Activated CD4-positive, alpha-beta T cell treated with anti-CD3 and anti-CD28 coated beads for 48 hours (primary cell): Measurements from ENCODE around the gene SAMD11.

Experiments
- DNase-seq: peaks from one replicate; pipeline ENCODE4 v3.0.0-alpha.2; 2020

Gene SAMD11

DNA sequence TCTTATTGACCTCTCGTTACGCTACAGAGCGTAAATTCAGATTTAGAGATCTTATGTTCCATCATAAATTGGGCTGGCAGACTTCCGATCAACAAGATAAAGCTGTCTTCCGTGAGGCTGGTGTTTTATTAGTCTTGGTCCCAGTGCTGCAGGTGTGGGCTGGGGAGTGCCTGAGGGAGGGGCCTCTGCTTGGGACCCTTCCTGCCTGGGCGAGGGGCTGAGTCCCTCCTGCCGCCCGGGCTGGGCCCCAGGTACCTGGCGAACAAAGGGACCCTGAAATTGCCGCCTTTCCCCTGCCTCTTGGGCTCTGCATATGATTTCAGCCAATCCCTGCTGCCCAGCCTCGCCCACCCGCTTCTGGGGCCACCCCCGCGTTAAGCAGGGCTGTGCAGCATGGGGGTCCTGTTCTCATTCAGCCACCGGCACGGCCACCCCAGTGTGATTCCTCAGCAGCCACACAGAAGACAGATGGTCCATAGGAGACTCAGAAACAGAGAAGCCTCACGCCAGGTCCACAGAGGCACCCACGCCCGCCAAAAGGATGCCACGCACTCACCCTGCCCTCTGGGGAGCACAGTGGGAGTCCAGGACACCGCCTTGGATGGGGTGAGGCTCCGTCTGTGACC is 6.1 kb upstream of the SAMD11 start:
- DNase-seq: no peak

DNA sequence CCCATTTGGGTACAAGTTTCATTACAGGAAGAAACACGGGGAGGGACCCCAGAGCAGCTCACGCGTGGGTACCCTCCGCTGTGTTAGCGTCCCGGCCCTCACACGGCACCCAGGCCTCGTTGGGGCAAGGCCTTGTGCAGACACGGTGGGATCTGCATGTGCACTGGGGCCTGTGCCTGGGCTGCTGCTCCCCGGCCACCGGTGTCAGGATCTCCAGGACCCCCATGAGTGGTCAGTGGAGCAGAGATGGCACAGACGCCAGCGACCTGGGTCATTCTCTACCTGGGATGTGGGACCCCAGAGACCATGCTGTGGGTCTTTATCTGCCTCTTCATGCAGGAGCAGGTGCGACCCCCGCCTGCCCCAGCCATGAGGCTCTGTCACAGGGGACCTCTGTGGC is 5.4 kb upstream of the SAMD11 start:
- DNase-seq: no peak

DNA sequence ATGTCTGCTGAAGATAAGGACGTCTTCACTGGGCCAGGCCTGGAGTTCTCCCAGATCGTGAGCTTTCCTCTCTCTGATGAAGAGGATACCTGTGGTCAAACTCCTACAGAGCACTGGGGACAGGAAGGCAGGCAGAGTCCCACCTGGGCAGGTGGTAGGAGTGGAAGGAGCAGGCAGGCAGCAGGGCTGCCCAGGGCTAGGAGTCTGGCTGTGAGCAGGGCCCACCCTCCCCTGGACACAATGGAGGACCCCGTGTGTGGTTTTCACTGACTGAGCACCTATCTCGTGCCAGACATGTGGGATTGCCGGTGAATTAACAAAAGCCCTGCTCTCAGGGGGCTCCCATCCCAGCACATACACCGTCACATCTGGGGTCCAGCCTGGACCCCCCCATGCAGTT is 4.9 kb upstream of the SAMD11 start:
- no peak for DNase-seq

DNA sequence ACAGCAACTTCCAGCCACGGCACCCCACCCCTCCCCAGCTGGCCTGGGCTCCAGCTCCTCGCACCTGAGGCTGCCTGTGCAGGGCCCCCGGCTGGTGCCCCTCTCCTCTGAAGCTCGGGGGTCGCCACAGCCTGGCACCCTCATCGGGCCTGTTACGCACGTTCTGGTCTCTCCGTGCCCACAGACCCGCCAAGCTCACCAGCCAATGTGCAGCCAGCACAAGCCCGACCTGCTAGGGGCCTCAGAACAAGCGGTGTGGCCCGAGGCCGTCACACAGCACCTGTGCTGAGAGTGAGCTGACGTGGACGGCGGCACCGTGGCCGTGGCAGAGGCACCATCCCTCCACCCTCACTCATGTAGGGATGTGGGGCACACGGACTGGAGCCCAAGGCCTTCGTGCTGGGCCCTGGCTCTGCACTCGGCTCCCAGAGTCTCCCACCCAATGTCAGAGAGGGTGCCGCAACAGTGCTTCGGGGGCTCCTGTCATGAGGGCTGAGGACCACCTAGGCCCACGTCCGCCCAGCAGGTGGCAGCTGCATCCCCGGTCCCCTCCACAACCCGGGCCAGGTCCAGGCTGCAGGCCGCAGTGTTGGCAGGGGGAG is 4.4 kb upstream of the SAMD11 start:
- DNase-seq: no peak

DNA sequence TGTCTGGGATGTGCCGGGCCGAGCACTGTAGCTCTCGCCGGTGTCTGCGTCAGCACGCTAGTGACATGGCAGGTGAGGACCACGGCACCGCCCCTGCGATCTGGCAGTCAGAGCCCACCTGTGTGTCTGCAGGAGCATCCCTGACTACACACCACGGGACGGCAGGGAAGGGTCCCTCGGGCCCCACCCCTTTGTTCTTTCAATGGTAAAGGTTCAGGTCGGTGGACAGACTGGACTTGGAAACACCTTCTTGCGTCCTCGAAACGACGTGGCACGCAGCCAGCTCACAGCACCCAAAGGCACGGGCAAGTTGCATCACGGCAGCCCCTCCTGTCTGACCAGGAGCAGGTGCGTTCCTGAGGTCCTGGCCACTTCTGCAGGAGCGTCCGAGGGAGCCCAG is 3.7 kb upstream of the SAMD11 start:
- DNase-seq: no peak

DNA sequence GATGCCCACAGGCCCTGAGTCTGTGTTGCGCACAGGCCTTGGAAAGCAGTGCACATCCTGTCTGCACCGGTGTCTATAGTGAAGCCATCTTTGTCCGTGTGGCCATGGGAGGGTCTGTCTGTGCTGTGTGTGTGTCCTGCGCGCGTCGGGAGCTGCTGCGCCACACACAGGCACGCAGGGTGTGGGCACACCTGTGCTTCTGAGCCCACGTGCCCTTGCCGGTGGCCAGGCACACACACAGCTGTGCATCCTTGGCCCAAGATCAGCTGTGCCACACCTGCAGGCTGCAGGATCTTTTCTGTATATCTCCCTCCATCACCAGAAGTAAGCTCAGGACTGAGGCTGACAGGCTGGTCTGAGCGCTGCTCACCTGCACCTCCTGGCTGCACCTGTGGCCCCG is 3.2 kb upstream of the SAMD11 start:
- DNase-seq: no peak

DNA sequence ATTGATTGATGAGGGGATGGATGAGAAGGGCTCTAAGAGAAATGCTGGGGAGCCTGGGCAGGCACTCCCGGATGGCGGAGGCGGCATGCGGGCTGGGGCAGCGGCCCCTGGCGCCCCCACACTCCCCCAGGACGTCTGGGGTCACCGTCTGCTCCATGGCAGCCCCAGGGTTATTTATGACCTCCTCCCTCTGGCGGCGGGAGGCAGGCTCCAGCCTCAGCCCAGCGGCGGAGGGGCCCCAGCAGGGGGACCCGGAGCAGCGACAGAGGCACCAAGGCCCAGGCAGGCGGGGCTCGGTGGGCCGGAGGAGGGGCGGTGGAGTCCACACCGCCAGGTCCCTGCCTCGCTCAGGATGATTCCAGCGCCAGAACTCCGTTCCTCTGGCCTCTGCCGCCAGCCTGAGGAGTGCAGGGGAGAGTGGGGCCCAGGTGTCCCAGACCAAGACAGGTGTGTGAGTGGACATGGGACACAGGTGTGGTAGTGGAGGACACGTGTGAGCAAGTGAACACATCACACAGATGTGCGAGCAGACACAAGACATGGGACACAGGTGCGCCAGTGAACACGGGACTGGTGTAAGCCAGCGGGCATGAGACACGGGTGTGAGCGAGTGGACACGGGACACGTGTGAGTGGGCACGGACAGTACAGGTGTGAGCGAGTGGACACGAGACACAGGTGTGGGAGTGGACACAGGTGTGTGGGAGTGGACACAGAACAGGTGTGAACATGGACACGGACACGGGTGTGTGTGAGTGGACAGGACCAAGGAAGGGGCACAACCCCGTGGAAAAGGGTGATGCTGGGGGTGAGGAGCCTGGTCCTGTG is 2.5 kb upstream of the SAMD11 start:
- no peak for DNase-seq

DNA sequence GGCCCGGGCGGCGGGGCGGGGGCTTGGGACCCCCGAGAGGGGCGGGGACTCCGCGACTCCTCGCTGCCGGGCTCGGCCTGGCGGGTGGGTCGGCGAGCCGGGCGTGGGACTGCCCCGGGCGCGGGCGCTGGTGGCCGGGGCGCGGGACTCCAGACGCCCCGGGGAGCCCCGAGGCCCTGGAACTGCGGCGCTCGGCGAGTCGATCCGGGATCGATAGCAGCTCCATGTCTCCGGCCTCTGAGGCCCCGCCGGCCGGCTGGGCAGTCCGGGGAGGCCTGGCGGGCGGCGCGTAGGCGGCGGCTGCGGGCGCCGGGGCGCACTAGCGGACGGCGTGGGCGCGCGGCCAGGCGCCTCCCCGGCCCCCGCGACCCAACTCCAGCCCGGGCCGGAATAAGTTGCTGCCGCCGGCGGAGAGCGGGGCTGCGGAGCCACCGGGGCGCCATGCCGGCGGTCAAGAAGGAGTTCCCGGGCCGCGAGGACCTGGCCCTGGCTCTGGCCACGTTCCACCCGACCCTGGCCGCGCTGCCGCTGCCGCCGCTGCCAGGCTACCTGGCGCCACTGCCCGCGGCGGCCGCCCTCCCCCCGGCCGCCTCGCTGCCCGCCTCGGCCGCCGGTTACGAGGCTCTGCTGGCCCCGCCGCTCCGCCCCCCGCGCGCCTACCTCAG is 400 bp downstream of the SAMD11 start:
- DNase-seq: no peak

DNA sequence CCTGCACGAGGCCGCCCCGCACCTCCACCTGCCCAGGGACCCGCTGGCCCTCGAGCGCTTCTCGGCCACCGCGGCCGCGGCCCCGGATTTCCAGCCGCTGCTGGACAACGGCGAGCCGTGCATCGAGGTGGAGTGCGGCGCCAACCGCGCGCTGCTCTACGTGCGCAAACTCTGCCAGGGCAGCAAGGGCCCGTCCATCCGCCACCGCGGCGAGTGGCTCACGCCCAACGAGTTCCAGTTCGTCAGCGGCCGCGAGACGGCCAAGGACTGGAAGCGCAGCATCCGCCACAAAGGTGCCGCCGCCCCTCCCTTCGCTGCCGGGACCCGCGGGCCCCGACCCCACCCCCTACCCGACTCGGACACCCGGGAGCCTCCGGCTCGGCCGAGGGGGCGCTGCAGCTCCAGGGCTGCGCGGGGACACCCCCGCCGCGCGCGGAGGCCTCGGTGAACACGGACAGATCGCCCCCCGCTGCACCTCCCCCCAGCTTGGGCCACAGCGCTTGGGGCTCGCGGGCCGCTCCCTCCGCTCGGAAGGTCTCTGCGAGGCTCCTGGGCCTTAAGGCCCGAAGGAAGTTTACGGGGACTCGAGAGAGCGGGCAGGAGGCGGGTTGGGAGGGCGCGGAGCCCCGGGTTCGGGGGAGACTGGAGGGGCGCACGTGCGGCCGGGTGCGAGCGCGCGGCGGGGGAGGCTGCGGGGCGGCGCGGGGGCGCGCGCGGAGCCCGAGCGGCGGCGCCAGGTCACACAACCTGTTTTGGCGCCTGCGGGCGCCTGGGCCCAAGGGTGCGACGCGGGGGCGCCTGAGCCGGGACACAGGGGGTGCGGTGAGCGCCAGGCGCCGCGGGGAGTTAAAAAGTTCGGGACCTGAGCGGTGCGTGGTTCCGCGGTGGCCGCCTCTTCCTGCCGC is 1.2 kb downstream of the SAMD11 start:
- no peak for DNase-seq

DNA sequence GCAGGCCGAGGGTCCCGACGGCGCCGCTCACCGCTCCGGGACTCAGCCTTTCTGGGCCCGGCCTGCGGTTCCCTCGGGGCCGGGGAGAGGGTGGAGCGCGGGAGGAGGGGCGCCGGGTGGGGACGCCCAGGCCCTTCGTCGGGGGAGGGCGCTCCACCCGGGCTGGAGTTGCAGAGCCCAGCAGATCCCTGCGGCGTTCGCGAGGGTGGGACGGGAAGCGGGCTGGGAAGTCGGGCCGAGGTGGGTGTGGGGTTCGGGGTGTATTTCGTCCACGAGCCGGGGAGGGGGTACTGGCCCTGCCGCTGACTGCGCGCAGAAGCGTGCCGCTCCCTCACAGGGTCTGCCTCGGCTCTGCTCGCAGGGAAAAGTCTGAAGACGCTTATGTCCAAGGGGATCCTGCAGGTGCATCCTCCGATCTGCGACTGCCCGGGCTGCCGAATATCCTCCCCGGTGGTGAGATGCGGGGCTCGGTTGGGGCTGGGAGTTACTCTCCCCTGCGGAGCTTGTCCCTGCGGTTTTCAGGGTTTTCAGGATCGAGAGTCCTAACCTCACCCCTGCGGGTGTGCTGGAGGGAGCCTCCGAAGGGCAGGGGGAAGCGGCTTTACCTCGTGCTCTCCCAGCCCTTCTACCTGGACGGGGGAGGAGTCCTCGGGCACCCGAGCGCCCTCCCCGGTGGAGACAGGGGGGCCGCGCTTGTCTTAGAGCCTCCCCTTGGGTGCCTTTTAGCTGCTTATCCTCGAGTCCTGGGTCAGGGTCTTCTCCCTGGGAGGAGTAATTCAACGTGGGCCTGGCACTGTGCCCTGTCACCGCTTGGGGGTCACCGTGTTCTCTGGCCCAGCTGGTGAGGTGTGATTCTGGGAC is 2.1 kb downstream of the SAMD11 start:
- DNase-seq: no peak

DNA sequence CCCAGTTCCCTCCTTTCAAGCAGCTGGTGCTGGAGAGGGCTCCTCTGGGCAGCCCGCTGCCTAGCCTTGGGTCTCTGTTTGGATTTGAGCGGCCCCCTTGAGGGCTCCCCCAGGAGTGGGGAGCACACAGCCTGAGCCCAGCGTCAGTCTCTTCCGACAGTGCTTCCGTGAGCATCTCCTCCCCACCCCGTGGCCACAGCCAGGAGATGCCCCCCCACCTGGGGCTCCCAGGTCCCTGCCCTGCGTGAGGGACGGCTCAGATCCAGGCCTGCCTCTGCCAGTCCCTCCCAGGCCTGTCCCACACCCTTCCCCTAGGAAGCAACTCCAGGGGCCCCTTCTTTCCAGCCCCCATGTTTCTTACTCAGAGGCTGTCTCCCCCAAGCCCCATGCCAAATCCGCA is 3.5 kb downstream of the SAMD11 start:
- no peak for DNase-seq

DNA sequence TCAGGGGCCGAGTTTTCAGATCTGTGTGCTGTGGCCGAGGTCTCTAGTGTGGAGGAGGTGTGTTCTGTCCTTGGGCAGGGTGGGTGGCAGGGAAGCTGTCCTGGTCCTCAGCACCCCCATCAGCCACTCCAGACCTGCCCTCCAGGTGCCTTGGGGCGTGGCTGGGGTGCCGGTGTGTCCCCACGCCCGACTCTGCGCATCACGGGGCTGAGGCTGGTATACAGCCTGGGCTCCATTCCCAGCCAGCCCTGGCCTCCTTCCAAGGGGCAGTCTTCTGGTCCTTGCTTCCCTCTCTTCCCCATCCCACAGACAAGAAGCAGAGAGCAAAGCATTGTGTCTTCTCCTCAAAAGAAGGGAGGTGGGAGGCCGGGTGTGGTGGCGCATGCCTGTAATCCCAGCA is 4.0 kb downstream of the SAMD11 start:
- DNase-seq: no peak

DNA sequence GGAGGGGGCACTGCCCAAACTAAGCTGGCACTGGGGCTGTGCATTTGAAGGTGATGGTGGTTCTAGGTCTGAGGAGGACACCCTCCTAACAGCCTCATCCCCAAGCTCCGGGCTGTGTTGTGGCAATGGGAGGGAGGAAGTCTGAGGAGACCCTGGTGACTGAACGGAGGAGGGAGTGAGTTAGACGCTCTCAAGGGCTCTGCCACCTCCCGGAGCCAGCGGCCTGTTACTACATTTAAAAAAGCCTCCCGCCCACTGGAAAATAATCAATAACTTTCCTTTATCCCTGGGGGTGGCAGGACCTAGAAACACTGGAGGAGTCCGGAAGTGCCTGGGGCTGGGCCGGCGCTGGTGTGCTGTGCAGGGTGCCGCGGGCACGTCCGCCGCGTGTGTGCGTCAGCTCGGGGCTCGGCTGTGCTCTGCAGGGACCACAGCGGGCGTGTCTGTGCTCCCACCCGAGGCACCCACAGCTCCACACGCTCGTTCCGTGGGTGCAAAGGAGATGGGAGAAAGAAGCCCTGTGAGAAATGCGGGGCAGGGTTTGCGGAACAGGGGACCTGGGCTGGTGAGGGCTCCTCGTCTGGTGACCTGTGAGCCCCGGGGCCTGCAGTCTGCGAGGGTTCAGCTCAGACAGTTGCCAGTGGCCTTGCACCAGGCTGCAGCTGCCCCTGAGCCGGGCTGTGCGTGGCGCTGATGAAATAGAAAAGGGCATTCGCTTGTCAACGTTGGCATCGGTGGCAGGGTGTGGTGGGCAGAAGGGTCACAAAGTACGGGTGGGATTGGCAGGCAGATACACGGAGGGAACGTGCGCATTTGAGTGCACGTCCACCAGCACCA is 5.3 kb downstream of the SAMD11 start:
- no peak for DNase-seq

DNA sequence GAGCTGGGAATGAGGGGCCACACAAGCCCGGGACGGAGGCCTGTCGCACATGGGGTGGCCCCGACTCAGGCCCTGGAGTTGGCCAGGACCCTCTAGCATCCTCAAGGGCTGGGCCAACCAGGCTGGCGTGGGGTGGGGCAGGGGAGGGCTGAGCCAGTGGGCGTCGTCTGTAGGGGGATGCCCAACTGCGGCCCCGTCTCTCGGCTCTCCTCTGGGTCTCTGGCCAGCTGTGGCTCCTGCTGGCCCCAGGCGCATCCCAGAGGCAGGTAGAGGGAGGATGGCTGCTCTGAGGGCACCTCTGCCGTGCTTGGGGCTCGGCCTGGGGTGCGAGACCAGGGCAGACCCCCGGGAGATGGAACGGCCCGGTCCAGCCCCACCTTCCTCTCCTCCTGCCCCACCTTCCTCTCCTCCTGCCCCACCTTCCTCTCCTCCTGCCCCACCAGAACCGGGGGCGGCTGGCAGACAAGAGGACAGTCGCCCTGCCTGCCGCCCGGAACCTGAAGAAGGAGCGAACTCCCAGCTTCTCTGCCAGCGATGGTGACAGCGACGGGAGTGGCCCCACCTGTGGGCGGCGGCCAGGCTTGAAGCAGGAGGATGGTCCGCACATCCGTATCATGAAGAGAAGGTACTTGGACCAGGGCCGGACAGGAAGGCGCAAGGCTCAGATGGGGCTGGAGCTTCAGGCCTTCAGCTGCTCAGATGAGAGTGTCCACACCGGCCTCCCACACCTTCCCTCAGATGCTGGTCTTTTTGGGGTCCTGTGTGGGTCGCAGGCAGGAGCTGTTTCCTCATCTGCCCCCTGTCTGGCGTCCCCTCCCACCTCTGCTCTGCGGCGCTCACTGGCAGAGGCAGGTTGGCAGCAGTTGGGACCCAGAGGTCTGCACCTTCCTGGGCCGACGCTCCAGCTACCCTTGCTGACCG is 6.2 kb downstream of the SAMD11 start:
- DNase-seq: no peak

DNA sequence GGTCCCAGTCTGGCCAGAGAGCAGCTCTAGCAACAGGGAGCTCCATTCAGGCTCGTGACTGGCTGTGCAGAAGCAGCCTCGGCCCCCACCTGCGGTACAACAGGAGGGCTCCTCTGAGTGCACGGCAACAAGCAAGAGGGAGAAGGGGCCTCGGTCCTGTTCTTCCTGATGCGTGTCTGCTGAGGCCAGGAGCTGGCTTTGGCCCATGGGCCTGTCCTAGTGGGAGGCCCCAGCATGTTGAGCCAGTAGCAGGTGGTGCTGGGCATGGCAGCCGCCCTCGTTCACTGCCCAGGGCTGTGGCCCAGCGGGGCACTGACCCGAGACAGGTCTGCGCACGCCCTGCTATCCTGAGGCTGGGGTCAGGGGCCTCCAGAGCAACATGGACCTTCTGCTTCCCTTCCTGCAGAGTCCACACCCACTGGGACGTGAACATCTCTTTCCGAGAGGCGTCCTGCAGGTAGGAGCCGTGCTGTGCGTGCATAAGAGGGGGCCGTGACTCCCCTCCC is 7.0 kb downstream of the SAMD11 start:
- DNase-seq: no peak

DNA sequence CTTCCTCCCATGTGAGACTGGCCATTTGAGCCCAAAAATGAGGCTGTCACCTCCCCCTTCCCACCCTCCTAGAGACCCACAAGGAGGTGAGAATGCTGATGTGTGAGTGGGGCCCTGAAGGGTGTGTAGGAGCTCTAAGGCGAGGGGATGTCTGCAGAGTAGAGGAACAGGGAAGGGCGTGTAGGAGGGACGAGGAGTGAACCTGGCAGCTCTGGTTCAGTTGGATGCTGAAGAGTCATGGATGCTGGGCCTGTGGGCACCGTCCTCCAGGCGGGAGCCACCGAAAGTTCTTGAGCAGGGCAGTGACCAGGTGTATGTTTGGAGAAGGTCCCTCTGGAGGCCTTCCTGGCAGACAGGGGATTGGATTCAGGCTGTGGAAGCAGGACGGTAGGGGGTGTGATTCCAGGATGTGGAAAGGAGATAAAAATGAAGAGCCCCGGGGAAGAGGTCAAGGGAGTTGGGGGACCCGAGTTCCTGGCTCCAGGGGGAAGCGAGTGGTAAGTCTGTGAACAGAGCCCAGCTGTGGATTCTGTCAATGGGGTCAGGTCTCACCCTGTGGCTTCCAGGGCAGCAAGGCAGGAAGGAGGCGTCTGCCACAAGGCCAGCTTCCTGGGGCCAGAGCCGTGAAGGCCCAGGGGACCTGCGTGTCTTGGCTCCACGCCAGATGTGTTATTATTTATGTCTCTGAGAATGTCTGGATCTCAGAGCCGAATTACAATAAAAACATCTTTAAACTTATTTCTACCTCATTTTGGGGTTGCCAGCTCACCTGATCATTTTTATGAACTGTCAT is 7.9 kb downstream of the SAMD11 start:
- DNase-seq: no peak

DNA sequence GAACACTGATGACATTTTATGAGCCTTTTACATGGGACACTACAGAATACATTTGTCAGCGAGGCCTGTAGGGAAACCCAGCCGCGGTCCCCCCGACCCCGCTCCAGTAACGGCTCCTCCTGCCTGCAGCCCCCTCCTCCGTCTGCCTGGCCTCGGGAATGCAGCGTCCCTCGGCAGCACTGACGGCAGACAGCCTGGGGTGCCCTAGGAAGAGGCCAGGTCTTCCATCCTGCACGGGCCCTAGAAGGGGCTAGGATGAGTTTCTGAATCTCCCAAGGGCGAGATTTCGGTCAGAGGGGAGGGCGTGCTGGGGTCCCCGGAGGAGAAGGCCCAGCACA is 8.4 kb downstream of the SAMD11 start:
- DNase-seq: no peak

DNA sequence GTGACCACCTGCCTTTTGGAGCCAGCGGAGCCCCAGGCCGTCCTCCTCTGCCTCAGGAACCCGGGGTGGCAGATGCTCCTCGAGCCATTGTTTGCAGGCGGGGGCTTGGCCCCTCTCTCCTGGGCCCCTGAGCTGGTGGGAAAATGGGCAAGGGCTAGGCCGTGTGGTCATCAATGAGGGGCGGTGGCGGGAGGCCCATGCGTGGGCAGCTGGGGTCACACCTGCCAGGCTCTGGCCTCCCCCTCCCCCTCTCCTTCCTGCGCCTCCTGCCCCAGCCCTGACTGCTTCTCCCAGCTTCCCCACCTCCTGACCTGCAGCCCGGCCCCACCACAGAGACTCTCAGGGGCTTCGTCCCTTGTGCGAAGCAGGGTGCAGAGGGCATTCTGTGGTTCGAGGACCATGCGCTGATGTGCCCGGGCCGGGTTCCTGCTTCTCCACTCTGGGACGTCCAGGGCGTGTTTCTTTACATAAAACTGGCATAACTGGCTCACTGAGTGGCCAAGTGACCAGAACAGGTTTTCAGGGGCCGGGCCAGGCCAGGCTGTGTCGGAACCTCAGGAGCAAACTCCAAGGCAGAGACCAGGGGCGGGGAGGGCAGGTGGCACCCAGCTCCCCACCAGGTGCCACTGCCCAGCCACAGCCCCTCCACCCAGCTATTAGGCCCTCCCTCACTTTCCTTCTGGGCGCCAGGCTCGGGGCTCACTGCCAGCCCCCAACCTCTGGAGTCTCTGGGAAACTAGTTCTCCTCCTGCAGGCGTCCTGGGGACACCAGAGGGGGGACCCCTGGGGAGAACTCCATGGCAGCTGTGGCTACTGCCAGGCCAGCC is 9.3 kb downstream of the SAMD11 start:
- DNase-seq: no peak
